Midbrain (tissue), 1 donor: ENCODE measurements around the gene DDX27.

Experiments
- DNase-seq: peaks from one replicate; lab custom pipeline; 2025; lab: John Stamatoyannopoulos, UW

The DDX27 gene

GRCh38 chr20:49278036-49278817, 59.0 kb downstream of the DDX27 start, which contains the start of gene ZNFX1:
Gene ZNFX1 (minus strand): TSS chr20:49278057. CDS start chr20:49275839, 2,218 bp downstream.
- peak; percentile 99 for DNase-seq

DNA sequence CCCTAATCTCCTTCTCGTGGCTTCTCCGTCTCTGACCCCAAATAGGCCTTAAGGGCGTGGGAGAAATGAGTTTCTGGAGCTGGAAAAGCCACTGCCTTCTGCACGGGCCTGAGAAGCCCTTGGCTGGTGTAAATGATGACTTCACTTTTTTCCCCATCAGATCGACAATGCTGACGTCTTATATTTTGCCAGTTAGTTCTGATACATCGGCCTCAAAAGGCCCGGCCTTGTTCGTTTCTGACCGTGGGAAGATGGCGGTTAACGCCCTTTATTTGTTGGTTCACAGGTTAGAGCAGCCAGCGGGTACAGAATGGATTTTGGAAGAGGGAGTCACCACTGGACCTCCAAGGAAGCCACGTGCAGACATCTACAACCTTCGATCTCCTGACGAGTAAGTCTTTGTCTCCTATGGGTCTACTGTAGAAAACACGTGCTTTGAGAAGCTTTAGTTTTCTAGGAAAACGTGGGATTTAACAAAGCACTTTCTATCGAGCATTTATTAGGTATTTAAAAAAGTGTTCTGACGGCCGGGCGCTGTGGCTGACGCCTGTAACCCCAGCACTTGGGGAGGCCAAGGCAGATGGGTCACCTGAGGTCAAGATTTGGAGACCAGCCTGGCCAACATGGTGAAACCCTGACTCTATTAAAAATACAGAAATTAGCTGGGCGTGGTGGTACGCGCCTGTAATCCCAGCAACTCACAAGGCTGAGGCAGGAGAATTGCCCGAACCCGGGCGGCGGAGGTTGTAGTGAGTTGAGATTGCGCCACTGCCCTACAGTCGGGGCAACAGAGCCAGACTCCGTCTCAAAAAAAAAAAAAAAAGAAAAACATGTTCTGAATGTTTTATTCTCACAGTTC, 59.8 kb downstream of the DDX27 start:
- DNase-seq: no peak

DNA sequence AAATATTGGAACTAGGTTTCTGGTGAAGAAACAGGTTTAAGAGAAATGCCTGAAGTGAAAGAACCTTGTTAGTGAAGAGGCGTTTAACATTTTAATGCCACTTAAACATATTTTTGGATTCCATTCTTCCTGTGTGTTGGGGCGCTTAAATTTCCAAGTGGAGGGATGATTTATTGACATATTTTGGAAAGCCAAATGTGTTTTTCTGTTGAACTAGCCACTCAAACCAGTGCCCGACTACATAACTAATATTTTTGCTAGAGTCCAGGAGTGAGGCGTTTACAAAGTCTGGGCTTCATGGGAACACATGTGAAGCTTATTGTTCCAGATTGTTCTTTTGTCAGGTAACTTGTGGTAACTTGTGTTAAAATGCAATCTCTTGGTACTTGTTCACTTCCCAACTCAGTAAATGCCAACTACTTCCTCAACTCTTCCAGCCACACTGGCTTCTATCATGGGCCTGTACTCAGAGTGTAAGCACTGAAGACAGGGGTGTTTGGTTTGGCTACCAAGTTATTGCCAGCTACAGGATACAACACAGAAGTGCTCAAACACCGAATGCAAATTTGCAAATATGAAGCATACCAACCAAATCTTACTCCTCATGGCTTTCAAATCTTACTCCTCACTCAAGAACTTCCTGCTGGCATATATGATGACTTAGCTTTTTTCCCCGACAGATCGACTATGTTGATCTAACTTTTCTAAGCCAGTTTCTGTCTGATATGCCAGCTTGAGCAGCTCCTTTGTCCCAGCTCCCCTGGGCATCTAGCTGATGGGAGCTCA, 60.7 kb downstream of the DDX27 start:
- no peak for DNase-seq

DNA sequence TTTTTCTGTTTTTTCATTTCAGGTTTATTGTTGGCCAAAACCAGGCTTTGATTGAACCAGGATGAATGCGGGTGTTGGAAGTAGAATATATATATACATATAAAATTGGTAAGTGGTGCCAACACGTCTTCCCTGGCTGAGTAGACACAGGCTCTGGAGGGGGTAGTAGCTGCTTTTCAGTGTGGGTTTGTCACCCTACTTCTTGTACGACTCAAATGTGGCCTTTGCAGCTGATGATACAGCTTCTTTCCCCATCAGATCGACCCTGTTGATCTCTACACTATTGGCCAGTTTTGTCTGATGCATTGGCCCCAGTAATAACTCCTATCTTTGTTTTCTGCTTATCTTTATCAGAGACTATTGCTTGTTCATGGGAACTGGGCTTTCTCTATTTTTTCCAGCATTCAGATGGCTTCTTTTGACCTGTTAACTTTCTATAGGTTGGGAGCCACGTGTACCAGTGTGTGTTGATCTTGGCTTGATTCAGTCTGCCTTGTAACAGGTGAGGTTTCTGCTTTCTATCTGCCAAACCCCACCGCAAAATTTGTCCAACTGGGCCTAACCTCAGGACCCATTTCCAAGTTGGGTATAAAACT, 61.3 kb downstream of the DDX27 start:
- DNase-seq: no peak

DNA sequence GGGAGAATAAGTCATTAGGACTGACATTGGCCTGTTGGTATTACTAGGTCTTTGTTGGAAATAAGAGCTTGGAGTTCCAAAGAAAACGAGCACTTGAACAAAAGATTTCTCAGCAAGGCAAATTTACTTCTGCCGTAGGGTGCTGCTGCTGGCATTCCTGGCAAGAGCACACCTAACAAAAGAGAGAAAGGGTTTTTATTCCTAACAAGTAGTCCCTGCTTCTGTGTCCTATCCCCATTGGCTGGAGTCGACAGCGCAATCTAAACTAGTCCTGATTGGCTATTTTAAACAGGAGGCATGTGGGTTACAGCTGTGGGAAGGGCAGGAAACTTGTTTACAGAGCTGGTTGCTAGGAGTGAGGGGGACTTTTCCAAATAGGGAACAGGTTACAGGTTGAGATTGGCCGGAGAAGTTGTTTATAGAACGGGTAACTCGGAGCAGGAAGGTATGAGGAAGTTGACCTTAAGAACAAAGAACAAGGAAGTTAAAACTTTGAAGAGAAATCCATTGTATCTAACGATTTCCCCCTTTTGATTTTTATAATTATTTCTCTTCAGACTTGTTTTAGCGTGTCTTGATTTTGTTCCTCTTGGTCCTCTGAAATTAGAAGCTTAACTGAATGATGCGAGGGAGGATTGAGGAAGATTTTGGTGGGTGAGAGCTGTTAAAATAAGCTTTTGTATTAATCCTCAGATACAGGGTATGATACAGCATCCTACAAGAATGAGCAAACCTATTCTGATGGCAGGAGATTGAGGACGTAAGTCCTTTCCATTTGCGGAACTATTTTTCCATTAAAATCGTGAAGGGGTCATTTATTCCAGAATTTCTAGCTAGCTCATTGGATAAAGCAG, 62.1 kb downstream of the DDX27 start:
- DNase-seq: no peak

GRCh38 chr20:49281913-49282467, 62.8 kb downstream of the DDX27 start:
- DNase-seq: no peak

DNA sequence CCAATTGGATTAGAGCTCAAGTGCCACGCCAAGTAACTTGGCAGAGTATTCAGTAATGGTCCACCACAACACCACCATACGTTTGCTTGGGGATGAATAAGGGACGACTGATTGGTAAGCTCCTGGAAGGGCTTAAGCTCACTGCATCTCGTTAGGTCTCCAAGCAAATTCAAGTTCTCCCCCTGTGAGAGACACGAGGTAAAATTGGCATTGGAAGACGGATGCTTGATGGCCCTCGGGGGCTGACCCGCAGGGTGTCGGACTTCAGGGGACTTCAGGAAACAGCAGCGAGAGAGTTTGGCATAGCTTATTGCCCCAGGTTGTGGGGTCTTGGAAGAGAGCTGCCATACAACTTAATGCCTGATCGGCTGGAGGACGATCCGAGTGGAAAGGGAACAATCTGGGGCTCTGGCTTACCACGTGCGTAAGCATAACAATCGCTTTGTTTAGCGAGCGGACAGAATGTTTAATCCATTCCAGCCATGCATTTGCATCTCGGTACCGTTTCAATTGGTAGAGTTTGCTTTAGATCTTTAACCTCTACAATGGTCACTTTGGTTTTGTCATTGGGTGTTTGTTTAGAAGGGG, 63.5 kb downstream of the DDX27 start:
- DNase-seq: no peak

DNA sequence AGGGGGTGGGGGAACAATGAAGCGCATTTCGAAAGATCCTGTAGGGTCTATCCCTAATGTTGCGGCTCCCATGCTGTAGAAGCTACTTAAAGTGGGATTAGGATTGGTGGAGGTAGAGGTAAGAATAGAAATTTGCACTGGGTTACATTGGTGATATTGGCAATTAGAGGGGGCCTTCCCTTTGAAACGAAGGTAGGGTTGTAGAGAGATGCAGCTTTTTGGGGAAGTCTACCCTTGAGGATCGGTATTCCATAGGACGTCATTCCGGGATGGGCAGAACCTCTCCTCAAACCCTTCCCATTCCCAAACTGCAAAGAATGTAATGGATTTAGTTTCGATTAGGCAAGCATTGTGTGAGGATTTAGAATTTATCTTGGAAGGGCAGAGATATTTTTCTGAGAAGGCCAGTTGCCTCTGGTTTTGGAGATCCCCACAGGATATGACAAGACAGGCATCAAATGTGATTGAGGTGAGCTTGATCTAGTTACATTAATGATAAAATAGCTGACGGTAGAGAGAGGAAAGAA, 64.0 kb downstream of the DDX27 start:
- DNase-seq: no peak

DNA sequence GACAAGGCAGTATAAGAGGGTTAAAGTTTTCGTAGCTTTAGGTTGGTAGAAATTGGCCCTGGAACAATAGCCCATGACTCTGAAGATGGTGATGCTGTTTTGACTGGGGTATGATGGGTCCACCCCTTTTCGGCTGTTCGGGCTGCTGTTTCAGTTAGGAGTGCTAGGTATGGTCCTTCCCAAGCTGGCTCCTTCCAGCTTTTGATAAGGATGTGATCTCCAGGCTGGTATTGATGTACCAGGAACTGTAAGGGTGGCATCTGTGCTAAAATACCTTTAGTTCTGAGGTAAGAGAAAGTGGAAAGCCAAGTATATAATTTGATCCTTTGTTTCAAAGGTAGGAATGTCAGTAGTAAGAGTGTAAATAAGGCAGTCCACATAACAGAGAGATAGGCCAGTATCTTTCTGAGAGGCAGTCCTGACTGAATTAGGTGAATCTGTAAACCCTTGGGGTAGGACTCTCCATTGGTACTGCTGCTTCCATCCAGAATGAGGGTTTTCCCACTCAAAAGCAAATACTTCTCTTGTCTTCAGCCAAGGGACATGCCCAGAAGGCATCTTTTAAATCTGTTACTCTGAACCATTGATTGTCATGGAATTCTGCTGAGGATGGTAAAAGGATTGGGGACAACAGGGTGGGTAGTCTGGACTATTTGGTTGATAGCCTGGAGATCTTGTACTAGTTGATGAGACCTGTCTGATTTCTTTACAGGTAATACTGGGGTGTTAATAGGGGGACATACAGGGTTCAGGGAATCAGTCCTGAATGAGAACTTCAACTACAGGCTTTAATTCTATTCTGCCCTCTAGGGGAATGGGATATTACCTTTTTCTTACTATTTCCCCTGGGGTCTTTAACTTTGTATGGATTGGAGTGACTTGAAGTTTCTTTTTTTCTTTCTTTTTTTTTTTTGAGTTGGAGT, 64.7 kb downstream of the DDX27 start:
- DNase-seq: no peak

DNA sequence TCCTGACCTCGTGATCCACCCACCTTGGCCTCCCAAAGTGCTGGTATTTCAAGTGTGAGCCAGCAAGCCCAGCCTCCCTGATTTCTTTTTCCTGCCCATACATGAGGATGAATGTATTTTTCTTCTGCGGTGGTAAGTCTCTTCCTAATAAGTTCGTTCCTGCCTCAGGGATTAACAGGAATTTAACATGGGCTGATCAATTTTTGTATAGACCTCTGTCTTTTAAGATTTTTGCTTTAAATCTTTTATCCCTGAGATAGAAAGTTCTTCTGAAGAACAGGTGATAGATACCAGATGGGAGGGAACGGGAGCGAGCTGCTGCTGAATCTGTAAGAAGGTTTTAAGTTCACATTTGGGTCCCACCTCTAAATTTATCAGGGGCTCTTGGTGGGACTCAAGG, 65.6 kb downstream of the DDX27 start:
- no peak for DNase-seq

DNA sequence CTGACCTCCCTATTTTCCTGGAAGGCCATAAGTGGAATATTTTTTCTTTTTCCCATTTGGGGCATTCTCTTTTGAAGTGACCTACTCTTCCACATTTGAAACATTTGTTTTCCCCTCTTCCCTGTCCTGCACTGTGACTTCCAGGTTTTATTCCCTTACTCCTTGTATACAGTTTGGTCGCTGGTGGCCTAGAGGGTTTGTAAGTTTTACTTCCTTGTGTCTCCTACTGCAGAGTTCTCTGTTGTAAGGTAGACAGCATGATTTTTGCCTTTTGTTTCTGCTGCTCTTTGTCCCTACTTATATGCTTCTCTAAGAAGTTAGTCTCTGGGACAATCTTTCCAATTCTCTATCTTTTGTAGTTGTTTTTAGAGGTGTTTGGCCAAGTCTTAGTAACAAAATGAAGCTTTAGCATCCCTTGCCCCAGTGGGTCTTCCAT, 66.0 kb downstream of the DDX27 start:
- DNase-seq: no peak

- DNase-seq: no peak
These were observed 66.7 kb downstream of the DDX27 start for GRCh38 chr20:49285813-49286494.

DNA sequence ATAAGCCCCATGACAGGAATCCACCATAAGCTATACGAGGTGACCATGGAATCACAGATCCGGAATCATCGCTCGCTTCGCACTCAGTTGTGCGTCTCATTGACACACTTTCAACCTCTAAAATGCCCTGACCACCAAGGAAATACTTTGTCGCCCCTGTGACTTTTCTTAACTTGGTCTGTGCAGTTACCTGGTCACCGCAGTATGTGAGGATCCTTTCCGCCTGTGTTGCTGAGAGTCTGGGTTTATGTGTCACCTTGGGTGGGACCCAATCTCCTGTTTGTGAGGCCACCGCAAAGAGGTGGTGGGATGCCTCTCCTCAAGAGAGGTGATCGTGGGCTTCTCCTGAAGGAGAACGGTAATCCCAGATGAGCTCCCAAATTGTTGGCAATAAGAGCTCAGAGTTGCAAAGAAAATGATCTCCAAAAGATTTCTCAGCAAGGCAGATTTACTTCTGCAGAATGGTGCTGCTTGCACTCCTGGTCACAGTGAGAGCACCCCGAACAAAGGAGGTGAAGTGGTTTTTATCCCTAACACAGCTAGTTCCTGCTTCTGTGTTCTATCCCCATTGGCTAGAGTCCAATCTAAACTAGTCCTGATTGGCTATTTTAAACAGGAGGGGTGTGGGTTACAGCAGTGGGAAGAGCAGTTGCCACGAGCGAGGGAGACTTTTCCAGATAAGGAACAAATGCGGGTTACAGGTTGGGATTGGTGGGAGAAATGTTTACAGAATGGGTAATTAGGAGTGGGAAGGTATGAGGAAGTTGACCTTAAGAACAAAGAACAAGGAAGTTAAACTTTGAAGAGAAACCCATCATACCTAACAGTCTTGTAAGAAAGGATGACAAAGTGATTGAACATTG, 67.7 kb downstream of the DDX27 start:
- no peak for DNase-seq

DNA sequence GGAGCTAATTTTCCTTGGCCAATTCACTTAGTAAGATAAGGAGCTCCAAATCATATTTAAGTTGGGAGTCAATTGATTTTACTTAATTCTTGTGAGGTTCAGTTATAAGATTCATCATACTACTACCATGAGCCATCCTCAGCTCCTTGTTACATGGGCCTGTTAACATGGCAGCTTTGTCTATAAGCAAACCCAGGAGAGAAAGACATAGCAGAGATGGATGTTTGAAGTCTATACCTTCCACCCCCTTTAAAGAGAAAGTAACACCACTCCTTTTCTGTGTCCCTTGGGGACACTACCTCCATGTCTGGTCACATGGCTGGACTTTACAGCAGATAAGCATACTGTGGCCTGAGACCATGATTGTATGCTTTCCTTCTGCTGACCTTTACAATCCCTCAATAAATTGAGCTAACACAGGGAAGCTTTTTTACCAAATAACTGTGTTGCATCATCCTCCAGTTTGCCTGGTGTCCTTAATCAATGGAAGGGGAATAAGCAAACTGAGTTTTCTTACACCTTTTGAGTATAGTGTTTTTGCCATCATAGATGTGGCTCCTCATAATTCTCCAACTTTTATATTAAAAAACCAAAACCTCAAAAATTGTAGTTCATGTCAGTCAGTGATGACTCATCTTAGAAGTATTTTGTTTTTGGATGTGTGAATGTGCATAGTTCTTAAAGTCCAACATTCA, 68.5 kb downstream of the DDX27 start:
- no peak for DNase-seq

DNA sequence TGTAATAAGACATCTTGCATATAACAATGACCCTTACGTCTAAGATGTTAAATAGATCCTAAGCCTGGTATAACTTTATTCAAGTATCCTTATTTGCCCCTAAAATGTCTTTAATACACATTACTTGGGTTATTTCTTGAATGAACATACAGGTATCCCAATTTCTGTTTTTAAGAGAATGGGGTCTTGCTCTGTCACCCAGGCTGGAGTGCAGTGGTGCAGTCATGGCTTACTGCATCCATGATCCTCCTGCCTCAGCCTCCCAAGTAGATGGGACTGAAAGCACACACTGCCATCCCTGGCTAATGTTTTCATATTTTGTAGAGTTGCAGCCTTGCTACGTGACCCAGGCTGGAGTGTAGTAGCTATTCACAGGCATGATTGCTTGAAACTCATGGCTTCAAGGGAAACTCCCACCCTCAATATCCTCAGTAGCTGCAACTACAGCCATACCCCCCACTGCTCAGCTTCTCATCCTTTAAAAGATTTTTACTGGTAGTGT, 69.1 kb downstream of the DDX27 start:
- no peak for DNase-seq
